Measurements from ENCODE around the gene NELFA. TPM values are rescaled to one million over a fixed set of nuclear protein-coding genes. Genes with fewer than 3 reads are reported as not detected.

NELFA gene
- total and polyA plus RNA-seq, 2 of the 4 experiments (the other 2 are of a cell fraction): 4.3 to 21.9 TPM

DNA sequence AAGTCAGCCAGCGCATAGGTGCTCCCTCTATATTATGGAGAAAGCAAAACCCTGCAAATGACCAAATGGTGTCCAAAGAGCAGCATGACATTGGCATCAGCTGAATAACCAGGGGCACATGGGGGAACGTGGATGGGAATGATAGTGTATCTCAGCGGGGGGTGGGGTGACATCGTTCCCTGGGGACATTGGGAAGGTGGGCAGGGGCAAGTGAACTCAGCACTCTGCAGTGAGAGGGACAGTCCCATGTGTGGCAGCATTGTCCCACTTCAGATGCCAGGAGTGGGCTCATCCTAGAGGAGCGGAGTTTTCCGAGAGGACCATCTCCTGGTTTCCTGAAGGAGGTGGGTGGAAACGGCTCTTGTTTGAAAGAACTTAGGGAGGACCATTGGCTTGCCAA is 64.8 kb downstream of the NELFA start:
- BruUV-seq (replicated peaks): no TSS peak
- H3K4me3 ChIP-seq (ENCODE audit: insufficient read depth, low read depth, low read length): no peak overlapping the region
- H2BK15ac ChIP-seq (ENCODE audit: low read depth, low read length): no peak overlapping the region
- dilution Hi-C loops (cut with HindIII; ENCODE audit: low sequenced_read_pairs, unreplicated experiment) (no loop called here), in situ Hi-C loops (cut with MboI; ENCODE audit: low sequenced_read_pairs) (no loop called here), intact Hi-C loops (cut with micrococcal nuclease) (no loop called here)
- H2AK9ac ChIP-seq (replicated peaks; ENCODE audit: low read depth, low read length, poor library complexity): no peak overlapping the region
- H3K36me3 ChIP-seq (ENCODE audit: control insufficient read depth, insufficient read depth, low read length): peaks cover 18% of the 10 kb centered on the region
- H2BK120ac ChIP-seq (ENCODE audit: low read depth, low read length): no peak overlapping the region
- CTCF ChIA-PET: no interaction called here
- no peak for TF ChIP-seq CHD1 (IDR thresholded peaks at IDR 0.05; ENCODE audit: low read depth, low read length)
- TF ChIP-seq POLR2A (IDR thresholded peaks at IDR 0.05; ENCODE audit: low read depth, low read length): no peak
- TF ChIP-seq RAD21 (IDR thresholded peaks at IDR 0.05; ENCODE audit: low read length): no peak
- no peak for TF ChIP-seq RCOR1 (IDR thresholded peaks at IDR 0.05; ENCODE audit: insufficient replicate concordance, low read length)
- TF ChIP-seq RFX5 (IDR thresholded peaks at IDR 0.05; ENCODE audit: low read depth, low read length): no peak
- no peak for TF ChIP-seq SMC3 (IDR thresholded peaks at IDR 0.05; ENCODE audit: low read depth, low read length)
- no peak for TF ChIP-seq NFE2L2 (IDR thresholded peaks at IDR 0.05; ENCODE audit: low read depth, low read length)
- no peak for TF ChIP-seq MXI1 (IDR thresholded peaks at IDR 0.05; ENCODE audit: borderline replicate concordance, low read depth, low read length)
- TF ChIP-seq, protein P1, sequence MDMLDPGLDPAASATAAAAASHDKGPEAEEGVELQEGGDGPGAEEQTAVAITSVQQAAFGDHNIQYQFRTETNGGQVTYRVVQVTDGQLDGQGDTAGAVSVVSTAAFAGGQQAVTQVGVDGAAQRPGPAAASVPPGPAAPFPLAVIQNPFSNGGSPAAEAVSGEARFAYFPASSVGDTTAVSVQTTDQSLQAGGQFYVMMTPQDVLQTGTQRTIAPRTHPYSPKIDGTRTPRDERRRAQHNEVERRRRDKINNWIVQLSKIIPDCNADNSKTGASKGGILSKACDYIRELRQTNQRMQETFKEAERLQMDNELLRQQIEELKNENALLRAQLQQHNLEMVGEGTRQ (IDR thresholded peaks at IDR 0.05; ENCODE audit: low read depth, low read length): no peak
- TF ChIP-seq FOS (IDR thresholded peaks at IDR 0.05; ENCODE audit: low read depth, low read length): no peak
- TF ChIP-seq, protein P2, sequence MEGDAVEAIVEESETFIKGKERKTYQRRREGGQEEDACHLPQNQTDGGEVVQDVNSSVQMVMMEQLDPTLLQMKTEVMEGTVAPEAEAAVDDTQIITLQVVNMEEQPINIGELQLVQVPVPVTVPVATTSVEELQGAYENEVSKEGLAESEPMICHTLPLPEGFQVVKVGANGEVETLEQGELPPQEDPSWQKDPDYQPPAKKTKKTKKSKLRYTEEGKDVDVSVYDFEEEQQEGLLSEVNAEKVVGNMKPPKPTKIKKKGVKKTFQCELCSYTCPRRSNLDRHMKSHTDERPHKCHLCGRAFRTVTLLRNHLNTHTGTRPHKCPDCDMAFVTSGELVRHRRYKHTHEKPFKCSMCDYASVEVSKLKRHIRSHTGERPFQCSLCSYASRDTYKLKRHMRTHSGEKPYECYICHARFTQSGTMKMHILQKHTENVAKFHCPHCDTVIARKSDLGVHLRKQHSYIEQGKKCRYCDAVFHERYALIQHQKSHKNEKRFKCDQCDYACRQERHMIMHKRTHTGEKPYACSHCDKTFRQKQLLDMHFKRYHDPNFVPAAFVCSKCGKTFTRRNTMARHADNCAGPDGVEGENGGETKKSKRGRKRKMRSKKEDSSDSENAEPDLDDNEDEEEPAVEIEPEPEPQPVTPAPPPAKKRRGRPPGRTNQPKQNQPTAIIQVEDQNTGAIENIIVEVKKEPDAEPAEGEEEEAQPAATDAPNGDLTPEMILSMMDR (conservative IDR thresholded peaks at IDR 0.05; ENCODE audit: low read depth, low read length): no peak
- TF ChIP-seq, protein P3, sequence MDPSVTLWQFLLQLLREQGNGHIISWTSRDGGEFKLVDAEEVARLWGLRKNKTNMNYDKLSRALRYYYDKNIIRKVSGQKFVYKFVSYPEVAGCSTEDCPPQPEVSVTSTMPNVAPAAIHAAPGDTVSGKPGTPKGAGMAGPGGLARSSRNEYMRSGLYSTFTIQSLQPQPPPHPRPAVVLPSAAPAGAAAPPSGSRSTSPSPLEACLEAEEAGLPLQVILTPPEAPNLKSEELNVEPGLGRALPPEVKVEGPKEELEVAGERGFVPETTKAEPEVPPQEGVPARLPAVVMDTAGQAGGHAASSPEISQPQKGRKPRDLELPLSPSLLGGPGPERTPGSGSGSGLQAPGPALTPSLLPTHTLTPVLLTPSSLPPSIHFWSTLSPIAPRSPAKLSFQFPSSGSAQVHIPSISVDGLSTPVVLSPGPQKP (IDR thresholded peaks at IDR 0.05; ENCODE audit: borderline replicate concordance, low read depth, low read length): no peak
- no peak for TF ChIP-seq MAZ (IDR thresholded peaks at IDR 0.05; ENCODE audit: borderline replicate concordance, low read depth, low read length)
- peaks cover 16% of the 10 kb centered on the region for H3K9me1 ChIP-seq (ENCODE audit: insufficient read depth, low read length)
- no peaks in the 10 kb centered on the region for H3K27me3 ChIP-seq (ENCODE audit: control insufficient read depth, insufficient read depth, low read length)
- no peak overlapping the region for H3K56ac ChIP-seq (ENCODE audit: extremely low read depth, insufficient read depth, low read length)
- no peak overlapping the region for H3K18ac ChIP-seq (ENCODE audit: low read depth, low read length)
- H3K4me2 ChIP-seq (ENCODE audit: low read depth, low read length): no peak overlapping the region
- DNase-seq (no peak), ATAC-seq (ENCODE audit: low read depth) (no peak)
- peaks cover 51 to 76% of the 10 kb centered on the region in 2 experiments for H3K79me1 ChIP-seq (ENCODE audit: low read depth in 1 of 2, low read length in 2 of 2)
- H3K4ac ChIP-seq (ENCODE audit: low read depth, low read length): no peak overlapping the region
- peak overlapping the region; percentile 7 for H2AFZ ChIP-seq (replicated peaks; ENCODE audit: low read length, poor library complexity)
- H3K9me3 ChIP-seq (ENCODE audit: control insufficient read depth, insufficient read depth, low read length): no peaks in the 10 kb centered on the region
- H4K20me1 ChIP-seq (ENCODE audit: insufficient read depth, low read length): peaks cover 17% of the 10 kb centered on the region
- no peak overlapping the region for H3K14ac ChIP-seq (replicated peaks; ENCODE audit: low read depth, low read length)
- no peak overlapping the region for H3K9ac ChIP-seq (ENCODE audit: low read depth, low read length)
- H3K23ac ChIP-seq (ENCODE audit: low read depth, low read length): no peak overlapping the region
- H3K27ac ChIP-seq (ENCODE audit: insufficient read depth, low read length): no peak overlapping the region
- 100% methylated on average over 2 of the region's 7 CpGs; no CpG with 5 or more reads in 1 of the 2 experiments for WGBS, 2 experiments (ENCODE audit: extremely low coverage in 2 of 2, insufficient read length in 1 of 2)
- H3K4me1 ChIP-seq (ENCODE audit: control insufficient read depth, insufficient read depth, low read length): peaks cover 14% of the 10 kb centered on the region
- no peak overlapping the region for H4K91ac ChIP-seq (ENCODE audit: insufficient read depth, low read depth, low read length)
- no peak overlapping the region for H4K8ac ChIP-seq (ENCODE audit: low read depth in 2 of 2, low read length in 2 of 2)
- H2BK5ac ChIP-seq (ENCODE audit: low read depth, low read length, poor library complexity, severe bottlenecking): no peak overlapping the region
- H4K5ac ChIP-seq (ENCODE audit: low read depth, low read length): no peak overlapping the region
- POLR2A ChIA-PET (ENCODE audit: unreplicated experiment): no interaction called here
- H2BK20ac ChIP-seq (ENCODE audit: low read depth, low read length): no peak overlapping the region
- H2AK5ac ChIP-seq (ENCODE audit: low read depth, low read length): no peak overlapping the region
